H9 (cell line): Measurements from ENCODE around the gene RHBDD2. TPM values are rescaled to one million over a fixed set of nuclear protein-coding genes. Genes with fewer than 3 reads are reported as not detected.

Experiments
- DNase-seq: peaks from one replicate; pipeline ENCODE4 v3.0.0-alpha.2; 2017
- H2AFZ ChIP-seq: one replicate; pipeline ENCODE4 v1.6.1; 2013; ENCODE audit warnings: mild to moderate bottlenecking, low read length, control low read depth, moderate library complexity
- H2AK5ac ChIP-seq: 2 replicates; pipeline ENCODE4 v1.6.1; 2013; ENCODE audit warnings: low read length, control low read depth, mixed read lengths; ENCODE audit not compliant: insufficient read length
- H2BK120ac ChIP-seq: one replicate; pipeline ENCODE4 v1.6.1; 2013; ENCODE audit warnings: low read depth, mild to moderate bottlenecking, low read length, control low read depth, inconsistent platforms; ENCODE audit not compliant: poor library complexity, severe bottlenecking
- H2BK12ac ChIP-seq: 2 replicates; pipeline ENCODE4 v1.6.1; 2013; ENCODE audit warnings: low read length, control low read depth, mixed read lengths, low read depth; ENCODE audit not compliant: insufficient read length
- H2BK15ac ChIP-seq: 2 replicates; pipeline ENCODE4 v1.6.1; 2013; ENCODE audit warnings: low read depth, low read length, control low read depth
- H2BK20ac ChIP-seq: one replicate; pipeline ENCODE4 v1.6.1; 2013; ENCODE audit warnings: low read depth, mild to moderate bottlenecking, low read length, control low read depth, inconsistent platforms; ENCODE audit not compliant: poor library complexity, severe bottlenecking
- H2BK5ac ChIP-seq: 2 replicates; pipeline ENCODE4 v1.6.1; 2013; ENCODE audit warnings: low read length, control low read depth, mixed read lengths; ENCODE audit not compliant: insufficient read length
- H3K14ac ChIP-seq: 2 replicates; pipeline ENCODE4 v1.6.1; 2013; ENCODE audit warnings: low read length, control low read depth; ENCODE audit not compliant: insufficient read depth
- H3K18ac ChIP-seq: 2 replicates; pipeline ENCODE4 v1.6.1; 2013; ENCODE audit warnings: low read depth, mild to moderate bottlenecking, mixed read lengths, low read length, control low read depth; ENCODE audit not compliant: insufficient read length
- H3K23ac ChIP-seq: 2 replicates; pipeline ENCODE4 v1.6.1; 2013; ENCODE audit warnings: low read length, control low read depth, mixed read lengths, low read depth; ENCODE audit not compliant: insufficient read length
- H3K23me2 ChIP-seq: 2 replicates; pipeline ENCODE4 v1.6.1; 2013; ENCODE audit warnings: low read depth, mild to moderate bottlenecking, mixed read lengths, low read length, control low read depth; ENCODE audit not compliant: insufficient read length, poor library complexity, severe bottlenecking
- H3K27ac ChIP-seq: 2 replicates; pipeline ENCODE4 v1.5.1; 2013; ENCODE audit warnings: low read length, control low read depth, mixed read lengths, low read depth; ENCODE audit not compliant: insufficient read length
- H3K27me3 ChIP-seq: 2 replicates; pipeline ENCODE4 v1.6.1; 2013; ENCODE audit warnings: low read length, control low read depth, inconsistent platforms; ENCODE audit not compliant: insufficient read depth
- H3K4ac ChIP-seq: 2 replicates; pipeline ENCODE4 v1.6.1; 2013; ENCODE audit warnings: low read depth, mild to moderate bottlenecking, control low read depth, inconsistent platforms, low read length, moderate library complexity
- H3K4me1 ChIP-seq: 2 replicates; pipeline ENCODE4 v1.6.1; 2013; ENCODE audit warnings: low read length, control low read depth, inconsistent platforms; ENCODE audit not compliant: insufficient read depth
- H3K4me2 ChIP-seq: 2 replicates; pipeline ENCODE4 v1.6.1; 2013; ENCODE audit warnings: low read length, control low read depth, mixed read lengths; ENCODE audit not compliant: insufficient read length, insufficient read depth
- H3K56ac ChIP-seq: 2 replicates; pipeline ENCODE4 v1.6.1; 2013; ENCODE audit warnings: low read depth, mild to moderate bottlenecking, mixed read lengths, low read length, control low read depth; ENCODE audit not compliant: insufficient read length
- H3K79me1 ChIP-seq: 2 replicates; pipeline ENCODE4 v1.6.1; 2013; ENCODE audit warnings: low read depth, mild to moderate bottlenecking, moderate library complexity, low read length, control low read depth, inconsistent platforms; ENCODE audit not compliant: insufficient read depth, poor library complexity, severe bottlenecking
- H3K79me2 ChIP-seq: 2 replicates; pipeline ENCODE4 v1.6.1; 2013; ENCODE audit warnings: low read length, control low read depth, inconsistent platforms; ENCODE audit not compliant: insufficient read depth
- H3K9ac ChIP-seq: 2 replicates; pipeline ENCODE4 v1.6.1; 2013; ENCODE audit warnings: low read length, control low read depth, mixed read lengths; ENCODE audit not compliant: insufficient read length; ENCODE audit errors: extremely low read depth
- H3K9me3 ChIP-seq: one replicate; pipeline ENCODE4 v1.6.1; 2013; ENCODE audit warnings: low read depth, low read length, inconsistent platforms; ENCODE audit not compliant: control insufficient read depth
- H3T11ph ChIP-seq: one replicate; pipeline ENCODE4 v1.6.1; 2013; ENCODE audit warnings: mild to moderate bottlenecking, low read length, control low read depth, inconsistent platforms
- H4K20me1 ChIP-seq: one replicate; pipeline ENCODE4 v1.6.1; 2013; ENCODE audit not compliant: control insufficient read depth, insufficient read length, insufficient read depth
- H4K5ac ChIP-seq: 2 replicates; pipeline ENCODE4 v1.6.1; 2013; ENCODE audit warnings: low read depth, mild to moderate bottlenecking, mixed read lengths, low read length, control low read depth; ENCODE audit not compliant: insufficient read length
- H4K8ac ChIP-seq: replicated peaks from 2 replicates; pipeline ENCODE4 v1.6.1; 2013; ENCODE audit warnings: low read length, control low read depth, mixed read lengths, low read depth; ENCODE audit not compliant: insufficient read length
- H4K91ac ChIP-seq: 2 replicates; pipeline ENCODE4 v1.6.1; 2013; ENCODE audit warnings: low read depth, mild to moderate bottlenecking, moderate library complexity, mixed read lengths, low read length, control low read depth; ENCODE audit not compliant: insufficient read length
- H3K27ac Mint-ChIP-seq, 3 experiments: 2 replicates in 2 of 3; 3 replicates in 1 of 3; pipeline ENCODE4 v1.8.0; 2020 to 2021; ENCODE audit warnings: mixed read lengths in 3 of 3, mild to moderate bottlenecking in 1 of 3, moderate library complexity in 1 of 3
- H3K27me3 Mint-ChIP-seq: 2 replicates; pipeline ENCODE4 v1.8.0; 2021; ENCODE audit warnings: low read depth, mild to moderate bottlenecking, moderate library complexity, mixed read lengths
- H3K36me3 Mint-ChIP-seq, 3 experiments: 2 replicates in 2 of 3; 3 replicates in 1 of 3; pipeline ENCODE4 v1.8.0; 2020 to 2021; ENCODE audit warnings: low read depth in 3 of 3, mixed read lengths in 3 of 3; ENCODE audit not compliant: insufficient read depth in 1 of 3
- H3K4me1 Mint-ChIP-seq, 2 experiments: 2 replicates each; pipeline ENCODE4 v1.8.0; 2020; ENCODE audit warnings: mixed read lengths in 2 of 2
- H3K4me3 Mint-ChIP-seq, 2 experiments: 2 replicates in 1 of 2; 3 replicates in 1 of 2; pipeline ENCODE4 v1.8.0; 2020 to 2021; ENCODE audit warnings: mild to moderate bottlenecking in 2 of 2, mixed read lengths in 2 of 2, moderate library complexity in 1 of 2
- H3K9me3 Mint-ChIP-seq, 2 experiments: 2 replicates in 1 of 2; 3 replicates in 1 of 2; pipeline ENCODE4 v1.8.0; 2020; ENCODE audit warnings: mild to moderate bottlenecking in 2 of 2, mixed read lengths in 2 of 2, moderate library complexity in 1 of 2
- WGBS: extraction: QIAGEN DNeasy Blood & Tissue Kit; methylation state at CpG from one replicate; pipeline ENCODE4 v1.1.7; 2013; ENCODE audit warnings: missing lambda C conversion rate, low lambda C conversion rate, mixed read lengths; ENCODE audit not compliant: insufficient read length; ENCODE audit errors: extremely low coverage; 5-methylcytosine and 5-hydroxymethylcytosine counted together
- total RNA-seq: library from RNA; stranded (reverse); gene quantifications from 2 replicates; pipeline ENCODE4 v1.2.1, GENCODE V29; 2021
- TF ChIP-seq, protein P1 (sequence below): fragments of 200-600 bp; sonication (generic); conservative IDR thresholded peaks from 3 replicates; pipeline ENCODE4 v1.8.0; 2021; ENCODE audit warnings: antibody characterized with exemption, mild to moderate bottlenecking

Gene RHBDD2
- total RNA-seq, 1 experiment from 2014 or later: 30.0 TPM

DNA sequence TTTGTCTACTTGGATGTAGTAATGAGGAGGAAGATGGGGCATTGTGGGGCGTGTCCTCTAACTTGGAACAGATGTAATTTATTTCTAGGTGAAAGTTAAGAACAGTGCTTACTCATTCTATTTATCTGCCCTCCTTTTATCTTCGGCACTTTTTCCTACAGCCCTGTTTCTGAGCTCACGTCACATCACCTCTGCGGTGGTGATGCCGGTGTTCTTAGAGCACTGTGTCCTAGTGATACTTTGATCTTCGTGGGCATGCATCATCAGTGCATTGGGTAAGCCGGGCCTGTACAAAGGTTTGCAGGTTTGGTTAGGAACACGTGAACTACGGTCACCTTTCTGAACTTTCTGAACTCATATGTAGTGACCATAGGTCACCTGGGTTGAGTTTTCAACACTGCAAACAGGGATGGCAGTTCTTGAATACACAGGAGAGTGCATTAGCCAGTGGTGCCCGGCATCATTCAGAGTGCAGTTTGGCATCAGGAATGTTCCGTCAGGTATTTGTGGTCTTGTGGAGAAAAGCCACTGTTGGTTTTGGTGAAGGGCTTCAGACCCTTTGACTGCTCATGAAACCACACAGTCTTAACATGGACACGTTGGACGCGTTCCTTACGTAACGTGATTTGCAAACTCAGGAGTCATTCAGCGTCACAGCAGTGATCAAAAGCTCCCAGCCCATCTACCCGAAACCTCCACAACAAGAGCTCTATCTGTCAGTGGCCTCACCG, 41.8 kb downstream of the RHBDD2 start:
- H3K14ac ChIP-seq: no peak overlapping the region
- no CpG with 5 or more reads among the region's 19 CpGs for WGBS
- no peaks in the 10 kb centered on the region for H3K9me3 ChIP-seq
- no peak overlapping the region for H2BK5ac ChIP-seq
- H2BK20ac ChIP-seq: no peak overlapping the region
- H4K91ac ChIP-seq: no peak overlapping the region
- no peak overlapping the region for H2BK12ac ChIP-seq
- H3K18ac ChIP-seq: no peak overlapping the region
- peaks cover 29 to 33% of the 10 kb centered on the region in 2 experiments for H3K4me1 Mint-ChIP-seq
- no peak overlapping the region for H2BK120ac ChIP-seq
- H2BK15ac ChIP-seq: no peak overlapping the region
- H3K36me3 Mint-ChIP-seq: peaks cover 0 to 15% (median 12%) of the 10 kb centered on the region in 3 experiments; a peak in 5 of 7 replicates
- H4K8ac ChIP-seq: no peak overlapping the region
- H3K79me2 ChIP-seq: peaks cover 27% of the 10 kb centered on the region
- no peak overlapping the region for H3K9ac ChIP-seq
- H3K27me3 Mint-ChIP-seq: no peaks in the 10 kb centered on the region
- H3K4ac ChIP-seq: no peak overlapping the region
- H3T11ph ChIP-seq: no peak overlapping the region
- no peak overlapping the region for H3K56ac ChIP-seq
- H3K27me3 ChIP-seq: no peaks in the 10 kb centered on the region
- no peak overlapping the region for H2AK5ac ChIP-seq
- no peak overlapping the region for H3K4me3 Mint-ChIP-seq
- H3K23ac ChIP-seq: no peak overlapping the region
- TF ChIP-seq, protein P1, sequence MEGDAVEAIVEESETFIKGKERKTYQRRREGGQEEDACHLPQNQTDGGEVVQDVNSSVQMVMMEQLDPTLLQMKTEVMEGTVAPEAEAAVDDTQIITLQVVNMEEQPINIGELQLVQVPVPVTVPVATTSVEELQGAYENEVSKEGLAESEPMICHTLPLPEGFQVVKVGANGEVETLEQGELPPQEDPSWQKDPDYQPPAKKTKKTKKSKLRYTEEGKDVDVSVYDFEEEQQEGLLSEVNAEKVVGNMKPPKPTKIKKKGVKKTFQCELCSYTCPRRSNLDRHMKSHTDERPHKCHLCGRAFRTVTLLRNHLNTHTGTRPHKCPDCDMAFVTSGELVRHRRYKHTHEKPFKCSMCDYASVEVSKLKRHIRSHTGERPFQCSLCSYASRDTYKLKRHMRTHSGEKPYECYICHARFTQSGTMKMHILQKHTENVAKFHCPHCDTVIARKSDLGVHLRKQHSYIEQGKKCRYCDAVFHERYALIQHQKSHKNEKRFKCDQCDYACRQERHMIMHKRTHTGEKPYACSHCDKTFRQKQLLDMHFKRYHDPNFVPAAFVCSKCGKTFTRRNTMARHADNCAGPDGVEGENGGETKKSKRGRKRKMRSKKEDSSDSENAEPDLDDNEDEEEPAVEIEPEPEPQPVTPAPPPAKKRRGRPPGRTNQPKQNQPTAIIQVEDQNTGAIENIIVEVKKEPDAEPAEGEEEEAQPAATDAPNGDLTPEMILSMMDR: no peak
- H3K4me1 ChIP-seq: no peaks in the 10 kb centered on the region
- no peak overlapping the region for H3K27ac ChIP-seq
- H4K20me1 ChIP-seq: no peaks in the 10 kb centered on the region
- H4K5ac ChIP-seq: no peak overlapping the region
- H3K79me1 ChIP-seq: peaks cover 7% of the 10 kb centered on the region
- H3K23me2 ChIP-seq: peaks cover 5% of the 10 kb centered on the region
- no peak overlapping the region for H3K4me2 ChIP-seq
- peak overlapping the region in 2 of 3 experiments; percentile 18 to 48; a peak in 1 of 7 replicates for H3K27ac Mint-ChIP-seq
- no peak for DNase-seq
- no peaks in the 10 kb centered on the region for H3K9me3 Mint-ChIP-seq
- no peak overlapping the region for H2AFZ ChIP-seq
